HG02588 (cell line): ENCODE measurements around the gene BACH2.
A peak's percentile ranks its signal among the peaks of the same experiment; 100 is the strongest.
"Not testable (repeated sequence)": the region's sequence is repeated elsewhere in the genome, so short reads cannot be mapped to it uniquely, and the experiment has no call there.

Experiments used
- ATAC-seq: cut with Tn5 transposase; IDR thresholded peaks from one replicate; pipeline ENCODE4 v1.9.1; 2021; ENCODE audit warnings: mild to moderate bottlenecking, moderate library complexity; ENCODE audit not compliant: unreplicated experiment

BACH2 gene

GRCh38 chr6:90040931-90041330 is 255.7 kb downstream of the BACH2 start:
- no peak for ATAC-seq

GRCh38 chr6:90039911-90040310 is 256.7 kb downstream of the BACH2 start:
- no peak for ATAC-seq

- no peak for ATAC-seq
Observed at GRCh38 chr6:90038961-90039653, 257.5 kb downstream of the BACH2 start.

- ATAC-seq, result no peak
Observed at GRCh38 chr6:90036963-90037362, 259.7 kb downstream of the BACH2 start.

GRCh38 chr6:90035047-90035723 is 261.5 kb downstream of the BACH2 start:
- no peak for ATAC-seq

GRCh38 chr6:90033746-90034271 is 262.8 kb downstream of the BACH2 start:
- no peak for ATAC-seq

GRCh38 chr6:90032489-90033212 is 264.0 kb downstream of the BACH2 start:
- not testable (repeated sequence) for ATAC-seq

GRCh38 chr6:90028995-90029635 is 267.5 kb downstream of the BACH2 start:
- ATAC-seq, result no peak

- no peak for ATAC-seq
Observed at GRCh38 chr6:90028066-90028778, 268.4 kb downstream of the BACH2 start.

- no peak for ATAC-seq
Observed at GRCh38 chr6:90026216-90026615, 270.4 kb downstream of the BACH2 start.

GRCh38 chr6:90025523-90026061 is 271.1 kb downstream of the BACH2 start:
- no peak for ATAC-seq

- no peak for ATAC-seq
Observed at GRCh38 chr6:90024633-90025032, 272.0 kb downstream of the BACH2 start.

GRCh38 chr6:90021711-90022110 is 274.9 kb downstream of the BACH2 start:
- ATAC-seq, result no peak

GRCh38 chr6:90020746-90021145 is 275.9 kb downstream of the BACH2 start:
- no peak for ATAC-seq

GRCh38 chr6:90019216-90019615 is 277.4 kb downstream of the BACH2 start:
- ATAC-seq, result no peak

- ATAC-seq, result no peak
Observed at GRCh38 chr6:90015883-90016282, 280.8 kb downstream of the BACH2 start.

- ATAC-seq, result peak; percentile 19
Observed at GRCh38 chr6:90008908-90009501, 287.6 kb downstream of the BACH2 start.

- ATAC-seq, result peak; percentile 78
Observed at GRCh38 chr6:90008189-90008907, 288.3 kb downstream of the BACH2 start.
